SK-N-SH (cell line): ENCODE measurements around the gene INTS14. TPM values are rescaled to one million over a fixed set of nuclear protein-coding genes. Genes with fewer than 3 reads are reported as not detected.

Experiments
- CTCF ChIA-PET: fragments of 300-600, 350-600 bp; formaldehyde crosslinking; extraction: SDS; loops from one replicate; lab custom pipeline; 2021; lab: Yijun Ruan, JAX
- POLR2A ChIA-PET: fragments of 350-600 bp; sonication (Branson Sonifier 250); formaldehyde crosslinking; extraction: SDS; loops from one replicate; lab custom pipeline; 2020; ENCODE audit warnings: antibody characterized with exemption, inconsistent platforms; lab: Yijun Ruan, JAX
- DNase-seq: peaks from one replicate; pipeline ENCODE4 v3.0.0; 2012
- H2AFZ ChIP-seq: fragments of 200-600 bp; sonication (generic); 2 replicates; pipeline ENCODE4 v1.8.1; 2016; ENCODE audit warnings: antibody characterized with exemption, mild to moderate bottlenecking, low read depth
- H3F3A ChIP-seq: fragments of 200-600 bp; sonication (generic); replicated peaks from 2 replicates; pipeline ENCODE3; 2016; ENCODE audit warnings: antibody characterized with exemption, mild to moderate bottlenecking; ENCODE audit not compliant: insufficient read depth
- H3K27ac ChIP-seq, 2 experiments: fragments of 200-500 bp in 1 of 2; fragments of 200-600 bp in 1 of 2; sonication (Bioruptor generic) in 1 of 2; sonication (generic), shearing (Covaris generic) in 1 of 2; 2 replicates each; pipeline versions ENCODE4 v1.5.1 to v1.6.1; 2014 to 2016; ENCODE audit warnings: low read depth in 2 of 2, inconsistent platforms in 1 of 2, low read length in 1 of 2, mild to moderate bottlenecking in 1 of 2, mixed read lengths in 1 of 2
- H3K27me3 ChIP-seq: fragments of 200-600 bp; sonication (generic), shearing (Covaris generic); 2 replicates; pipeline ENCODE4 v1.6.1; 2016; ENCODE audit warnings: mixed run types; ENCODE audit not compliant: insufficient read depth
- H3K36me3 ChIP-seq, 2 experiments: fragments of 200-500 bp in 1 of 2; fragments of 200-600 bp in 1 of 2; sonication (Bioruptor generic) in 1 of 2; sonication (generic) in 1 of 2; replicated peaks in 1 of 2; 2 replicates each; pipeline versions ENCODE3 to v1.5.1; 2014 to 2016; ENCODE audit warnings: low read length in 1 of 2, mild to moderate bottlenecking in 1 of 2; ENCODE audit not compliant: insufficient read depth in 2 of 2, control insufficient read depth in 1 of 2
- H3K4me1 ChIP-seq, 2 experiments: fragments of 200-500 bp in 1 of 2; fragments of 200-600 bp in 1 of 2; sonication (Bioruptor generic) in 1 of 2; sonication (generic), shearing (Covaris generic) in 1 of 2; 2 replicates each; pipeline versions ENCODE4 v1.5.1 to v1.6.1; 2014 to 2016; ENCODE audit warnings: low read depth in 1 of 2, low read length in 1 of 2, mixed run types in 1 of 2; ENCODE audit not compliant: insufficient read depth in 2 of 2, control insufficient read depth in 1 of 2
- H3K4me2 ChIP-seq: fragments of 200-600 bp; sonication (generic), shearing (Covaris generic); 2 replicates; pipeline ENCODE4 v1.6.1; 2017; ENCODE audit warnings: mixed run types
- H3K4me3 ChIP-seq, 2 experiments: fragments of 200-500 bp in 1 of 2; fragments of 200-600 bp in 1 of 2; sonication (Bioruptor generic) in 1 of 2; sonication (generic), shearing (Covaris generic) in 1 of 2; 2 replicates each; pipeline versions ENCODE4 v1.5.1 to v1.8.1; 2014 to 2016; ENCODE audit warnings: low read depth in 2 of 2, inconsistent platforms in 1 of 2, low read length in 1 of 2, mild to moderate bottlenecking in 1 of 2, mixed read lengths in 1 of 2, moderate library complexity in 1 of 2
- H3K79me2 ChIP-seq: fragments of 200-600 bp; sonication (generic); 2 replicates; pipeline ENCODE4 v1.8.1; 2017; ENCODE audit warnings: mild to moderate bottlenecking; ENCODE audit not compliant: insufficient read depth
- H3K9ac ChIP-seq: fragments of 200-600 bp; sonication (generic); 2 replicates; pipeline ENCODE4 v1.6.1; 2017; ENCODE audit warnings: mixed run types
- H3K9me2 ChIP-seq: fragments of 200-600 bp; sonication (generic); 2 replicates; pipeline ENCODE4 v1.6.1; 2017; ENCODE audit warnings: mixed run types
- H3K9me3 ChIP-seq: fragments of 200-600 bp; sonication (generic); 2 replicates; pipeline ENCODE4 v1.6.1; 2017; ENCODE audit warnings: mixed run types, mild to moderate bottlenecking, moderate library complexity
- H4K20me1 ChIP-seq: fragments of 200-600 bp; sonication (generic); 2 replicates; pipeline ENCODE4 v1.6.1; 2017; ENCODE audit warnings: mild to moderate bottlenecking, mixed run types; ENCODE audit not compliant: insufficient read depth
- ELF1 ChIP-seq: IDR thresholded peaks from 2 replicates; pipeline ENCODE4 v1.4.0; 2012
- EP300 ChIP-seq, 2 experiments: IDR thresholded peaks; 2 replicates each; pipeline versions ENCODE4 v1.4.0 to v1.6.1; 2012; ENCODE audit warnings: borderline replicate concordance in 1 of 2, low read depth in 1 of 2, low read length in 1 of 2
- FOXJ3 ChIP-seq: sonication (generic); formaldehyde crosslinking; IDR thresholded peaks from 2 replicates; pipeline ENCODE4 v1.5.1; 2020; ENCODE audit warnings: mild to moderate bottlenecking, missing genetic modification reagents
- MXI1 ChIP-seq: IDR thresholded peaks from 2 replicates; pipeline ENCODE4 v1.6.1; 2012; ENCODE audit warnings: mild to moderate bottlenecking, low read depth, low read length, improper control_type of control experiment
- NFIC ChIP-seq: IDR thresholded peaks from 2 replicates; pipeline ENCODE4 v1.4.0; 2012; ENCODE audit warnings: borderline replicate concordance
- NRF1 ChIP-seq: IDR thresholded peaks from 2 replicates; pipeline ENCODE4 v1.6.1; 2012; ENCODE audit warnings: low read depth, mild to moderate bottlenecking, low read length
- RAD21 ChIP-seq: IDR thresholded peaks from 2 replicates; pipeline ENCODE4 v1.6.1; 2012; ENCODE audit warnings: mild to moderate bottlenecking, low read length
- RCOR1 ChIP-seq: fragments of 150-350 bp; IDR thresholded peaks from 2 replicates; pipeline ENCODE4 v1.6.1; 2017; ENCODE audit warnings: antibody characterized with exemption, low read length
- RFX5 ChIP-seq: IDR thresholded peaks from 2 replicates; pipeline ENCODE4 v1.6.1; 2012; ENCODE audit warnings: mild to moderate bottlenecking, improper control_type of control experiment, low read length
- RXRA ChIP-seq: IDR thresholded peaks from 2 replicates; pipeline ENCODE4 v1.4.0; 2012; ENCODE audit warnings: low read depth, mild to moderate bottlenecking, borderline replicate concordance
- TCF12 ChIP-seq: IDR thresholded peaks from 2 replicates; pipeline ENCODE4 v1.4.0; 2012
- TEAD4 ChIP-seq: IDR thresholded peaks from 2 replicates; pipeline ENCODE4 v1.4.0; 2012; ENCODE audit warnings: mild to moderate bottlenecking, borderline replicate concordance; ENCODE audit not compliant: insufficient read depth
- WGBS: methylation state at CpG from one replicate; pipeline ENCODE4 v1.1.6; 2017; ENCODE audit warnings: low lambda C conversion rate; 5-methylcytosine and 5-hydroxymethylcytosine counted together
- polyA plus RNA-seq, 3 experiments: library from polyadenylated mRNA; depleted of rRNA; stranded (reverse); fragments of >200 nt; gene quantifications; 2 replicates each; pipeline ENCODE4 v1.2.3, GENCODE V29; 2012
- TF ChIP-seq, protein P1 (sequence below): fragments of 150-350 bp; IDR thresholded peaks from 2 replicates; pipeline ENCODE4 v1.6.1; 2017; ENCODE audit warnings: antibody characterized with exemption, low read length, low read depth, borderline replicate concordance
- TF ChIP-seq, protein P2 (sequence below): IDR thresholded peaks from 2 replicates; pipeline ENCODE4 v1.4.0; 2012; ENCODE audit warnings: low read depth, borderline replicate concordance
- TF ChIP-seq, protein P3 (sequence below): IDR thresholded peaks from 2 replicates; pipeline ENCODE4 v1.4.0; 2012; ENCODE audit warnings: low read depth
- TF ChIP-seq, protein P4 (sequence below): IDR thresholded peaks from 2 replicates; pipeline ENCODE4; 2012

The INTS14 gene
- polyA plus RNA-seq, 1 of the 3 experiments (the other 2 are of a cell fraction): 44.9 TPM

- H4K20me1 ChIP-seq: no peaks in the 10 kb centered on the region
- H3K9me2 ChIP-seq: no peaks in the 10 kb centered on the region
- no peaks in the 10 kb centered on the region for H3K9me3 ChIP-seq
- no peak for DNase-seq
- ChIA-PET CTCF (interaction anchor here (1.4 to 2.8 kb wide), 3 partner anchors 16 to 256 kb away, joined by 4 to 23 read pairs (median 5); partner anchors contain the start of gene RAB11A), POLR2A (interaction anchor here (0.9 kb wide), 1 partner anchor 257 kb away, joined by 3 read pairs; the partner anchor contains the start of gene RAB11A)
- H3K9ac ChIP-seq: no peak overlapping the region
- H3K4me3 ChIP-seq: no peak overlapping the region
- H2AFZ ChIP-seq: no peak overlapping the region
- H3K4me2 ChIP-seq: no peak overlapping the region
- H3K36me3 ChIP-seq: peaks cover 0 to 7% of the 10 kb centered on the region in 2 experiments
- H3K27me3 ChIP-seq: no peaks in the 10 kb centered on the region
- peaks cover 14 to 16% of the 10 kb centered on the region in 2 experiments; a peak in 3 of 4 replicates for H3K4me1 ChIP-seq
- peaks cover 33% of the 10 kb centered on the region for H3K79me2 ChIP-seq
- no peak overlapping the region for H3K27ac ChIP-seq
- 81% methylated on average over 6 of the region's 6 CpGs for WGBS
- TF ChIP-seq, protein P1, sequence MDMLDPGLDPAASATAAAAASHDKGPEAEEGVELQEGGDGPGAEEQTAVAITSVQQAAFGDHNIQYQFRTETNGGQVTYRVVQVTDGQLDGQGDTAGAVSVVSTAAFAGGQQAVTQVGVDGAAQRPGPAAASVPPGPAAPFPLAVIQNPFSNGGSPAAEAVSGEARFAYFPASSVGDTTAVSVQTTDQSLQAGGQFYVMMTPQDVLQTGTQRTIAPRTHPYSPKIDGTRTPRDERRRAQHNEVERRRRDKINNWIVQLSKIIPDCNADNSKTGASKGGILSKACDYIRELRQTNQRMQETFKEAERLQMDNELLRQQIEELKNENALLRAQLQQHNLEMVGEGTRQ: no peak
- TF ChIP-seq, protein P2, sequence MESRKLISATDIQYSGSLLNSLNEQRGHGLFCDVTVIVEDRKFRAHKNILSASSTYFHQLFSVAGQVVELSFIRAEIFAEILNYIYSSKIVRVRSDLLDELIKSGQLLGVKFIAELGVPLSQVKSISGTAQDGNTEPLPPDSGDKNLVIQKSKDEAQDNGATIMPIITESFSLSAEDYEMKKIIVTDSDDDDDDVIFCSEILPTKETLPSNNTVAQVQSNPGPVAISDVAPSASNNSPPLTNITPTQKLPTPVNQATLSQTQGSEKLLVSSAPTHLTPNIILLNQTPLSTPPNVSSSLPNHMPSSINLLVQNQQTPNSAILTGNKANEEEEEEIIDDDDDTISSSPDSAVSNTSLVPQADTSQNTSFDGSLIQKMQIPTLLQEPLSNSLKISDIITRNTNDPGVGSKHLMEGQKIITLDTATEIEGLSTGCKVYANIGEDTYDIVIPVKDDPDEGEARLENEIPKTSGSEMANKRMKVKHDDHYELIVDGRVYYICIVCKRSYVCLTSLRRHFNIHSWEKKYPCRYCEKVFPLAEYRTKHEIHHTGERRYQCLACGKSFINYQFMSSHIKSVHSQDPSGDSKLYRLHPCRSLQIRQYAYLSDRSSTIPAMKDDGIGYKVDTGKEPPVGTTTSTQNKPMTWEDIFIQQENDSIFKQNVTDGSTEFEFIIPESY: no peak
- TF ChIP-seq RXRA: no peak
- no peak for TF ChIP-seq EP300 (IDR thresholded peaks at IDR 0.05; ENCODE audit: borderline replicate concordance in 1 of 2, low read depth in 1 of 2, low read length in 1 of 2)
- TF ChIP-seq, protein P3, sequence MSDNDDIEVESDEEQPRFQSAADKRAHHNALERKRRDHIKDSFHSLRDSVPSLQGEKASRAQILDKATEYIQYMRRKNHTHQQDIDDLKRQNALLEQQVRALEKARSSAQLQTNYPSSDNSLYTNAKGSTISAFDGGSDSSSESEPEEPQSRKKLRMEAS: no peak
- TF ChIP-seq RCOR1: no peak
- TF ChIP-seq, protein P4, sequence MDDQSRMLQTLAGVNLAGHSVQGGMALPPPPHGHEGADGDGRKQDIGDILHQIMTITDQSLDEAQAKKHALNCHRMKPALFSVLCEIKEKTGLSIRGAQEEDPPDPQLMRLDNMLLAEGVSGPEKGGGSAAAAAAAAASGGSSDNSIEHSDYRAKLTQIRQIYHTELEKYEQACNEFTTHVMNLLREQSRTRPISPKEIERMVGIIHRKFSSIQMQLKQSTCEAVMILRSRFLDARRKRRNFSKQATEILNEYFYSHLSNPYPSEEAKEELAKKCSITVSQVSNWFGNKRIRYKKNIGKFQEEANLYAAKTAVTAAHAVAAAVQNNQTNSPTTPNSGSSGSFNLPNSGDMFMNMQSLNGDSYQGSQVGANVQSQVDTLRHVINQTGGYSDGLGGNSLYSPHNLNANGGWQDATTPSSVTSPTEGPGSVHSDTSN: no peak
- no peak for TF ChIP-seq TEAD4
- TF ChIP-seq NRF1: no peak
- TF ChIP-seq TCF12: no peak
- peaks cover 10% of the 10 kb centered on the region for H3F3A ChIP-seq
Observed at GRCh38 chr15:65612949-65613744, 2.2 kb upstream of the INTS14 start.

DNA sequence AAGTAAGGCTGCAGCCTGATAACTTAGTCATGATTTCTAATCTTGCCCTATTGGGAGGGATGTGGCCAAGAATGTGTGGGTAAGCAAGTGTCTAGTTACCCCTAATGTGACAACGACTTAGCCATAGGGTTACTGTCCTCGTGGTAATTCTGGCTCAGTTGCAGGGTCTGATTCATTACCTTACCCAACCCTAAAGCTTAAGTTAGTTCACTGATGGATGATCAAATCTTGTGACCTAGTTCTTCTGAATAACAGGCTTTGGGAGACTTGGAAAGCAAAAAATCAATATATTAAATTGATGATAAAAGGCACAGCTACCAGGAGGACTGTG, 1.6 kb upstream of the INTS14 start:
- H3K9me2 ChIP-seq: no peaks in the 10 kb centered on the region

More for the DNA sequence above, 1.6 kb upstream of the INTS14 start:
- H3K4me3 ChIP-seq: no peak overlapping the region; a peak in 1 of 4 replicates
- TF ChIP-seq RFX5 (no peak), FOXJ3 (CRISPR knock-in tag) (no peak), NRF1 (no peak), MXI1 (no peak), NFIC (no peak), RAD21 (no peak), EP300 (IDR thresholded peaks at IDR 0.05; ENCODE audit: borderline replicate concordance in 1 of 2, low read depth in 1 of 2, low read length in 1 of 2) (no peak), ELF1 (no peak), TCF12 (no peak)
- peaks cover 0 to 7% of the 10 kb centered on the region in 2 experiments for H3K36me3 ChIP-seq
- peaks cover 14 to 16% of the 10 kb centered on the region in 2 experiments; a peak in 3 of 4 replicates for H3K4me1 ChIP-seq
- H3K27ac ChIP-seq: no peak overlapping the region
- H3K27me3 ChIP-seq: no peaks in the 10 kb centered on the region
- no peaks in the 10 kb centered on the region for H3K9me3 ChIP-seq
- POLR2A ChIA-PET: interaction anchor here (0.9 kb wide), 1 partner anchor 257 kb away, joined by 3 read pairs; the partner anchor contains the start of gene RAB11A
- no peak overlapping the region for H2AFZ ChIP-seq
- no peak for DNase-seq
- WGBS: 49% methylated on average over 2 of the region's 2 CpGs
- H3K9ac ChIP-seq: no peak overlapping the region
- peaks cover 39% of the 10 kb centered on the region for H3K79me2 ChIP-seq
- peak overlapping the region; percentile 96; the same call in 1 of the 2 replicates for H3K4me2 ChIP-seq
- no peaks in the 10 kb centered on the region for H4K20me1 ChIP-seq
- CTCF ChIA-PET: interaction anchor here (1.4 to 3.2 kb wide), 6 partner anchors 11 to 257 kb away, joined by 4 to 23 read pairs (median 7); partner anchors contain the start of gene RAB11A
- peaks cover 10% of the 10 kb centered on the region for H3F3A ChIP-seq
